HEK293 (cell line): ENCODE measurements around the gene EMILIN1.

Experiments
- GLI2 ChIP-seq: fragments of 450-650 bp; formaldehyde crosslinking; IDR thresholded peaks from 2 replicates; pipeline ENCODE4; 2017; ENCODE audit warnings: missing biosample characterization, missing genetic modification characterization, low read depth, borderline replicate concordance
- HOXD13 ChIP-seq: sonication (generic); formaldehyde crosslinking; IDR thresholded peaks from 2 replicates; pipeline ENCODE4 v1.8.0; 2022; ENCODE audit warnings: missing genetic modification reagents, borderline replicate concordance
- IKZF3 ChIP-seq: fragments of 450-650 bp; IDR thresholded peaks from 2 replicates; pipeline ENCODE4 v1.5.0; 2018; ENCODE audit warnings: missing biosample characterization, mild to moderate bottlenecking, missing genetic modification characterization, moderate library complexity
- KLF16 ChIP-seq: fragments of 450-650 bp; formaldehyde crosslinking; IDR thresholded peaks from 2 replicates; pipeline ENCODE4 v1.5.1; 2017; ENCODE audit warnings: missing biosample characterization, missing genetic modification characterization
- OSR2 ChIP-seq: fragments of 450-650 bp; formaldehyde crosslinking; IDR thresholded peaks from 2 replicates; pipeline ENCODE4 v1.5.1; 2016; ENCODE audit warnings: missing biosample characterization, missing genetic modification characterization
- SP2 ChIP-seq: fragments of 450-650 bp; formaldehyde crosslinking; IDR thresholded peaks from 2 replicates; pipeline ENCODE4 v1.5.1; 2016; ENCODE audit warnings: missing biosample characterization, missing genetic modification characterization
- SP3 ChIP-seq: fragments of 450-650 bp; formaldehyde crosslinking; IDR thresholded peaks from 2 replicates; pipeline ENCODE4 v1.5.1; 2016; ENCODE audit warnings: missing biosample characterization, missing genetic modification characterization
- YY2 ChIP-seq: fragments of 450-650 bp; formaldehyde crosslinking; IDR thresholded peaks from 2 replicates; pipeline ENCODE4 v1.5.1; 2016; ENCODE audit warnings: missing biosample characterization, missing genetic modification characterization
- ZBTB17 ChIP-seq: fragments of 450-650 bp; formaldehyde crosslinking; IDR thresholded peaks from 2 replicates; pipeline ENCODE4 v1.5.1; 2016; ENCODE audit warnings: missing biosample characterization, missing genetic modification characterization
- ZBTB21 ChIP-seq: fragments of 450-650 bp; formaldehyde crosslinking; IDR thresholded peaks from 2 replicates; pipeline ENCODE4 v1.5.1; 2017; ENCODE audit warnings: missing biosample characterization, missing genetic modification characterization
- ZBTB7A ChIP-seq: fragments of 450-650 bp; formaldehyde crosslinking; IDR thresholded peaks from 2 replicates; pipeline ENCODE4 v1.5.1; 2016; ENCODE audit warnings: low read depth, missing biosample characterization, missing genetic modification characterization
- ZNF132 ChIP-seq: fragments of 450-650 bp; formaldehyde crosslinking; IDR thresholded peaks from 2 replicates; pipeline ENCODE4 v1.5.1; 2017; ENCODE audit warnings: missing biosample characterization, missing genetic modification characterization, borderline replicate concordance
- ZNF138 ChIP-seq: fragments of 450-650 bp; formaldehyde crosslinking; IDR thresholded peaks from 2 replicates; pipeline ENCODE4 v1.5.1; 2016; ENCODE audit warnings: missing biosample characterization, missing genetic modification characterization, borderline replicate concordance
- ZNF16 ChIP-seq: fragments of 450-650 bp; formaldehyde crosslinking; IDR thresholded peaks from 2 replicates; pipeline ENCODE4 v1.5.1; 2016; ENCODE audit warnings: low read depth, missing biosample characterization, missing genetic modification characterization
- ZNF174 ChIP-seq: fragments of 450-650 bp; formaldehyde crosslinking; IDR thresholded peaks from 2 replicates; pipeline ENCODE4 v1.5.0; 2017; ENCODE audit warnings: missing biosample characterization, mild to moderate bottlenecking, missing genetic modification characterization
- ZNF2 ChIP-seq: fragments of 450-650 bp; formaldehyde crosslinking; IDR thresholded peaks from 2 replicates; pipeline ENCODE4 v1.5.1; 2016; ENCODE audit warnings: missing biosample characterization, missing genetic modification characterization
- ZNF214 ChIP-seq: fragments of 450-650 bp; formaldehyde crosslinking; IDR thresholded peaks from 2 replicates; pipeline ENCODE4 v1.5.1; 2017; ENCODE audit warnings: missing biosample characterization, mild to moderate bottlenecking, missing genetic modification characterization, borderline replicate concordance
- ZNF23 ChIP-seq: fragments of 450-650 bp; formaldehyde crosslinking; IDR thresholded peaks from 2 replicates; pipeline ENCODE4 v1.5.1; 2016; ENCODE audit warnings: missing biosample characterization, missing genetic modification characterization, borderline replicate concordance
- ZNF248 ChIP-seq: fragments of 450-650 bp; formaldehyde crosslinking; IDR thresholded peaks from 2 replicates; pipeline ENCODE4 v1.5.1; 2017; ENCODE audit warnings: missing biosample characterization, missing genetic modification characterization
- ZNF274 ChIP-seq, 2 experiments: fragments of 200-500 bp in 1 of 2; fragments of 450-650 bp in 1 of 2; sonication (Bioruptor generic) in 1 of 2; formaldehyde crosslinking in 1 of 2; IDR thresholded peaks; 2 replicates each; pipeline versions ENCODE4 v1.5.1 to v1.6.1; 2014 to 2016; ENCODE audit warnings: borderline replicate concordance in 1 of 2, inconsistent platforms in 1 of 2, low read length in 1 of 2, missing biosample characterization in 1 of 2, missing genetic modification characterization in 1 of 2
- ZNF335 ChIP-seq: fragments of 450-650 bp; formaldehyde crosslinking; conservative IDR thresholded peaks from 2 replicates; pipeline ENCODE4 v1.5.1; 2016; ENCODE audit warnings: missing biosample characterization, missing genetic modification characterization
- ZNF341 ChIP-seq: fragments of 450-650 bp; formaldehyde crosslinking; IDR thresholded peaks from 2 replicates; pipeline ENCODE4; 2016; ENCODE audit warnings: low read depth, missing biosample characterization, missing genetic modification characterization
- ZNF548 ChIP-seq: fragments of 450-650 bp; formaldehyde crosslinking; IDR thresholded peaks from 2 replicates; pipeline ENCODE4 v1.5.1; 2016; ENCODE audit warnings: missing biosample characterization, missing genetic modification characterization
- ZNF596 ChIP-seq: fragments of 450-650 bp; IDR thresholded peaks from 2 replicates; pipeline ENCODE4 v1.5.0; 2018; ENCODE audit warnings: missing biosample characterization, mild to moderate bottlenecking, missing genetic modification characterization, moderate library complexity
- ZNF629 ChIP-seq: fragments of 450-650 bp; formaldehyde crosslinking; IDR thresholded peaks from 2 replicates; pipeline ENCODE4 v1.5.1; 2017; ENCODE audit warnings: missing biosample characterization, missing genetic modification characterization
- ZNF660 ChIP-seq: fragments of 450-650 bp; IDR thresholded peaks from 2 replicates; pipeline ENCODE4 v1.5.1; 2018; ENCODE audit warnings: missing biosample characterization, mild to moderate bottlenecking, missing genetic modification characterization
- ZNF670 ChIP-seq: fragments of 450-650 bp; formaldehyde crosslinking; IDR thresholded peaks from 2 replicates; pipeline ENCODE4 v1.5.1; 2016; ENCODE audit warnings: missing biosample characterization, missing genetic modification characterization, low read depth
- ZNF701 ChIP-seq: fragments of 450-650 bp; formaldehyde crosslinking; IDR thresholded peaks from 2 replicates; pipeline ENCODE4 v1.5.1; 2016; ENCODE audit warnings: missing biosample characterization, missing genetic modification characterization
- ZNF792 ChIP-seq: fragments of 450-650 bp; formaldehyde crosslinking; IDR thresholded peaks from 2 replicates; pipeline ENCODE4 v1.5.1; 2016; ENCODE audit warnings: missing biosample characterization, missing genetic modification characterization
- ZSCAN18 ChIP-seq: fragments of 450-650 bp; formaldehyde crosslinking; IDR thresholded peaks from 2 replicates; pipeline ENCODE4 v1.5.1; 2016; ENCODE audit warnings: missing biosample characterization, missing genetic modification characterization
- ZSCAN23 ChIP-seq: fragments of 450-650 bp; formaldehyde crosslinking; IDR thresholded peaks from 2 replicates; pipeline ENCODE4 v1.5.1; 2016; ENCODE audit warnings: missing biosample characterization, missing genetic modification characterization
- TF ChIP-seq, protein P1 (sequence below): fragments of 450-650 bp; formaldehyde crosslinking; IDR thresholded peaks from 2 replicates; pipeline ENCODE4 v1.5.1; 2016; ENCODE audit warnings: missing biosample characterization, missing genetic modification characterization
- TF ChIP-seq, protein P2 (sequence below): fragments of 450-650 bp; formaldehyde crosslinking; IDR thresholded peaks from 2 replicates; pipeline ENCODE4 v1.5.1; 2016; ENCODE audit warnings: missing biosample characterization, missing genetic modification characterization, borderline replicate concordance

Gene EMILIN1

DNA sequence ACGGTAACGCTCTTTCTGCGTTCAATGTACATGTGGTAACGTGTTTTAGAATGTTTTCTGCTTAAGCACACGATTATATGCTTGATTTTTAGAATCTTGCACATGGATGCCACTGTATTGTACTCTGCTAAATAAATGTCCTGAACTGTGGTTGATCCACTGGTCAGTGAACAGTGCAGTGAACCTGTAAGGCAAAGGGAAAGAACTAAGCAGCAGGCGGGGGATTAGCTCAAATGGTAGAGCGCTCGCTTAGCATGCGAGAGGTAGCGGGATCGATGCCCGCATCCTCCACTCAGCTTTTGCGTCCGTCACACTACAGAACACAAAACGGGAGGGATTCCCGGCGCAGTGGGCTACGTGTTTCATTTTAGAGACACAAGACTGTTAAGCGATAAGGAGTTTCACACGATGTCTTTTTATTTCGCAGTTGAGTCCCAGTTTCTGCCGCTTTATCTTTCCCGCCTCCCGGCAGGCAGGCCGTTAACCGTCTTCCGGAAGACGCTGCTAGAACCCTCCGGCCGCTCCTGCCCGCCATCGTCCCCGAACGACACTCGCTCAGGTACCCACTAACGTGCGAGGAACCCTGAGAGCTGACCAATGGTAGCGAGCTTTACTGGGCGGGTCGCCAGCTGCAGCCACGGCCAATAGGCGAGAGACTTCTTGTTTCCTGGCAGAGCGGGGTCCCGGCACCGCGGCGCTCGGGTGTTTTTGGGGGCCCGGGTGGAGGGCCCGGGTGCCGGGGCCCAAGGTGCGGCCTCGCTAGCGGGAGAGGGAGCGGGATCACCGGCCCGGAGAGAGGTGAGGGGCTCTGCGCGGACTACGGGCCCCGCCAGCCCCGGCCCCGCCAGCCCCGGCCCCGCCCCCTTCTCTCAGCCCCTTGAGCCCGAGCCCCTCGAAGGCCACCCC, 27.2 kb upstream of the EMILIN1 start, which contains the start of gene AGBL5 (continued):
- TF ChIP-seq ZNF660 (tag by site-specific recombination), result no peak; the same call in none of the 2 replicates
- TF ChIP-seq ZNF274 (IDR thresholded peaks at IDR 0.05; ENCODE audit: low read length), result no peak
- no peak for TF ChIP-seq ZNF274 (tag by site-specific recombination; IDR thresholded peaks at IDR 0.05; ENCODE audit: borderline replicate concordance)
- peak; percentile 88 for TF ChIP-seq ZNF335 (tag by site-specific recombination)
- TF ChIP-seq ZNF792 (tag by site-specific recombination), result no peak
- TF ChIP-seq ZNF132 (tag by site-specific recombination), result no peak
- TF ChIP-seq, protein P1, sequence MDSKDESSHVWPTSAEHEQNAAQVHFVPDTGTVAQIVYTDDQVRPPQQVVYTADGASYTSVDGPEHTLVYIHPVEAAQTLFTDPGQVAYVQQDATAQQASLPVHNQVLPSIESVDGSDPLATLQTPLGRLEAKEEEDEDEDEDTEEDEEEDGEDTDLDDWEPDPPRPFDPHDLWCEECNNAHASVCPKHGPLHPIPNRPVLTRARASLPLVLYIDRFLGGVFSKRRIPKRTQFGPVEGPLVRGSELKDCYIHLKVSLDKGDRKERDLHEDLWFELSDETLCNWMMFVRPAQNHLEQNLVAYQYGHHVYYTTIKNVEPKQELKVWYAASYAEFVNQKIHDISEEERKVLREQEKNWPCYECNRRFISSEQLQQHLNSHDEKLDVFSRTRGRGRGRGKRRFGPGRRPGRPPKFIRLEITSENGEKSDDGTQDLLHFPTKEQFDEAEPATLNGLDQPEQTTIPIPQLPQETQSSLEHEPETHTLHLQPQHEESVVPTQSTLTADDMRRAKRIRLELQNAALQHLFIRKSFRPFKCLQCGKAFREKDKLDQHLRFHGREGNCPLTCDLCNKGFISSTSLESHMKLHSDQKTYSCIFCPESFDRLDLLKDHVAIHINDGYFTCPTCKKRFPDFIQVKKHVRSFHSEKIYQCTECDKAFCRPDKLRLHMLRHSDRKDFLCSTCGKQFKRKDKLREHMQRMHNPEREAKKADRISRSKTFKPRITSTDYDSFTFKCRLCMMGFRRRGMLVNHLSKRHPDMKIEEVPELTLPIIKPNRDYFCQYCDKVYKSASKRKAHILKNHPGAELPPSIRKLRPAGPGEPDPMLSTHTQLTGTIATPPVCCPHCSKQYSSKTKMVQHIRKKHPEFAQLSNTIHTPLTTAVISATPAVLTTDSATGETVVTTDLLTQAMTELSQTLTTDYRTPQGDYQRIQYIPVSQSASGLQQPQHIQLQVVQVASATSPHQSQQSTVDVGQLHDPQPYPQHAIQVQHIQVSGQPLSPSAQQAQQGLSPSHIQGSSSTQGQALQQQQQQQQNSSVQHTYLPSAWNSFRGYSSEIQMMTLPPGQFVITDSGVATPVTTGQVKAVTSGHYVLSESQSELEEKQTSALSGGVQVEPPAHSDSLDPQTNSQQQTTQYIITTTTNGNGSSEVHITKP (tag by site-specific recombination), result peak; percentile 24
- TF ChIP-seq ZNF16 (tag by site-specific recombination), result no peak
- no peak for TF ChIP-seq ZNF248 (tag by site-specific recombination)
- TF ChIP-seq ZNF548 (tag by site-specific recombination), result no peak
- no peak for TF ChIP-seq ZSCAN18 (tag by site-specific recombination)
- peak; percentile 67 for TF ChIP-seq ZBTB17 (tag by site-specific recombination)
- TF ChIP-seq ZNF214 (tag by site-specific recombination), result no peak
- TF ChIP-seq ZNF701 (tag by site-specific recombination), result no peak
- TF ChIP-seq ZNF138 (tag by site-specific recombination), result no peak
- no peak for TF ChIP-seq ZNF670 (tag by site-specific recombination)
- TF ChIP-seq HOXD13, result no peak
- TF ChIP-seq ZNF596 (tag by site-specific recombination), result peak; percentile 45; the same call in 1 of the 2 replicates
- TF ChIP-seq ZNF174 (tag by site-specific recombination), result no peak
- no peak for TF ChIP-seq ZNF23 (tag by site-specific recombination)
- no peak for TF ChIP-seq ZSCAN23 (tag by site-specific recombination)
- TF ChIP-seq OSR2 (tag by site-specific recombination), result no peak
- TF ChIP-seq ZBTB21, result no peak; the same call in none of the 2 replicates
- peak; percentile 84 for TF ChIP-seq SP2 (tag by site-specific recombination)
- no peak; the same call in none of the 2 replicates for TF ChIP-seq SP3 (tag by site-specific recombination)
- no peak; the same call in none of the 2 replicates for TF ChIP-seq KLF16
- no peak for TF ChIP-seq GLI2 (tag by site-specific recombination)
- TF ChIP-seq ZNF2 (tag by site-specific recombination), result peak; percentile 86
- TF ChIP-seq ZBTB7A, result 0 out of 2 replicates have a peak, but pooled peaks have one; percentile 53
- TF ChIP-seq, protein P2, sequence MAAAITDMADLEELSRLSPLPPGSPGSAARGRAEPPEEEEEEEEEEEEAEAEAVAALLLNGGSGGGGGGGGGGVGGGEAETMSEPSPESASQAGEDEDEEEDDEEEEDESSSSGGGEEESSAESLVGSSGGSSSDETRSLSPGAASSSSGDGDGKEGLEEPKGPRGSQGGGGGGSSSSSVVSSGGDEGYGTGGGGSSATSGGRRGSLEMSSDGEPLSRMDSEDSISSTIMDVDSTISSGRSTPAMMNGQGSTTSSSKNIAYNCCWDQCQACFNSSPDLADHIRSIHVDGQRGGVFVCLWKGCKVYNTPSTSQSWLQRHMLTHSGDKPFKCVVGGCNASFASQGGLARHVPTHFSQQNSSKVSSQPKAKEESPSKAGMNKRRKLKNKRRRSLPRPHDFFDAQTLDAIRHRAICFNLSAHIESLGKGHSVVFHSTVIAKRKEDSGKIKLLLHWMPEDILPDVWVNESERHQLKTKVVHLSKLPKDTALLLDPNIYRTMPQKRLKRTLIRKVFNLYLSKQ (tag by site-specific recombination), result no peak
- no peak for TF ChIP-seq ZNF341
- TF ChIP-seq IKZF3 (tag by site-specific recombination), result no peak
- TF ChIP-seq ZNF629, result peak; percentile 71
- TF ChIP-seq YY2, result peak; percentile 72
